Head of caudate nucleus (tissue), 42 donors: ENCODE data around the gene MCOLN2.
A peak's percentile ranks its signal among the peaks of the same experiment; 100 is the strongest.
"Not testable (repeated sequence)": the region's sequence is repeated elsewhere in the genome, so short reads cannot be mapped to it uniquely, and the experiment has no call there.

Source experiments
- DNase-seq, 42 donors: peaks; one replicate each; pipeline versions ENCODE4 v3.0.0 to v3.0.0-alpha.2; 2020 to 2021; ENCODE audit warnings: mixed read lengths in 7 of 42
- intact Hi-C: fragments of 100-400 bp; cut with DNase I; formaldehyde crosslinking; loops from one replicate; pipeline ENCODE4 v1.15.0; 2022

Gene MCOLN2

GRCh38 chr1:84996846-84997666 is at the start of gene MCOLN2:
Gene MCOLN2 (minus strand): TSS chr1:84997113. CDS start chr1:84996872, 241 bp downstream.
- DNase-seq, result peak in 33 of 42 donors; percentile 2 to 68 (median 42)
- intact Hi-C loops, result no loop called here

- intact Hi-C loops, result no loop called here
- DNase-seq, result no peak
Observed at GRCh38 chr1:85042413-85042812, 45.5 kb upstream of the MCOLN2 start.

- no peak for DNase-seq
- intact Hi-C loops, result no loop called here
Observed at GRCh38 chr1:85041793-85042192, 44.9 kb upstream of the MCOLN2 start.

- intact Hi-C loops, result no loop called here
- DNase-seq, result no peak
Observed at GRCh38 chr1:85033221-85033620, 36.3 kb upstream of the MCOLN2 start.

GRCh38 chr1:85030536-85030935 is 33.6 kb upstream of the MCOLN2 start:
- no peak for DNase-seq
- intact Hi-C loops, result no loop called here

GRCh38 chr1:85028151-85028550 is 31.2 kb upstream of the MCOLN2 start:
- no peak for DNase-seq
- intact Hi-C loops, result no loop called here

GRCh38 chr1:85027242-85027983 is 30.5 kb upstream of the MCOLN2 start:
- DNase-seq, result no peak
- intact Hi-C loops, result no loop called here

GRCh38 chr1:85025940-85026339 is 29.0 kb upstream of the MCOLN2 start:
- intact Hi-C loops, result no loop called here
- no peak for DNase-seq

GRCh38 chr1:85024736-85025135 is 27.8 kb upstream of the MCOLN2 start:
- DNase-seq, result no peak
- intact Hi-C loops, result no loop called here

- no peak for DNase-seq
- intact Hi-C loops, result no loop called here
Observed at GRCh38 chr1:85022700-85023099, 25.8 kb upstream of the MCOLN2 start.

GRCh38 chr1:85019994-85020393 is 23.1 kb upstream of the MCOLN2 start:
- no peak for DNase-seq
- intact Hi-C loops, result no loop called here

- DNase-seq, result no peak
- intact Hi-C loops, result no loop called here
Observed at GRCh38 chr1:85015826-85016225, 18.9 kb upstream of the MCOLN2 start.

GRCh38 chr1:85005641-85006040 is 8.7 kb upstream of the MCOLN2 start:
- intact Hi-C loops, DNase-seq: not testable (repeated sequence)

- intact Hi-C loops, result no loop called here
- no peak for DNase-seq
Observed at GRCh38 chr1:85001742-85002141, 4.8 kb upstream of the MCOLN2 start.

- intact Hi-C loops, result no loop called here
- peak in 4 of 42 donors; percentile 1 to 26 (median 16) for DNase-seq
Observed at GRCh38 chr1:84998642-84999280, 1.8 kb upstream of the MCOLN2 start.

GRCh38 chr1:84997667-84998600 is 1.0 kb upstream of the MCOLN2 start:
- intact Hi-C loops, result no loop called here
- peak in 9 of 42 donors; percentile 1 to 43 (median 10) for DNase-seq

GRCh38 chr1:84995484-84996334 is 1.2 kb downstream of the MCOLN2 start:
- DNase-seq, result no peak
- intact Hi-C loops, result no loop called here
